Limb (tissue), 2 donors: ENCODE data around the gene NACA2.
A peak's percentile ranks its signal among the peaks of the same experiment; 100 is the strongest.
"Not testable (repeated sequence)": the region's sequence is repeated elsewhere in the genome, so short reads cannot be mapped to it uniquely, and the experiment has no call there.

ENCODE experiments used
- DNase-seq, 2 donors: peaks; one replicate each; pipeline ENCODE4 v3.0.0-alpha.2; 2016; ENCODE audit errors: extremely low spot score in 2 of 2

Gene NACA2

DNA sequence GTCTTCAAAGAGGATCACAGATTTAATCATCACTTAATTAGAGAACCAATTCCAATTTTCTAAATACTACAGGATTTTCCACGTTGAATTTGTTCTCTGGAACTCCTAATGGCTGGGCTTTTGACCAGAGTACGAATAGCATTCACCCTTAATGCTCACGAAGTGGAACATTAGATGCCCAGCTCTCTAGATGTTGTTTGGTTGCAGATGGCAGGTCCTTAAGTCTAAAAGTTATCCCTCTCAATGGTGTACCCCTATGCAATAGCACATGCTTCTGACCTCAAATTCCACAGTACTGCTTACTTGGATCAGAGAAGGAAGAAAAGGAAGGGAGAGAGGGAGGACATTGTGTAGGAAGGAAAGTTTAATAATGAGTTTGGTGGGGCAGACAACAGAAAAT, 8.6 kb upstream of the NACA2 start:
- no peak for DNase-seq

DNA sequence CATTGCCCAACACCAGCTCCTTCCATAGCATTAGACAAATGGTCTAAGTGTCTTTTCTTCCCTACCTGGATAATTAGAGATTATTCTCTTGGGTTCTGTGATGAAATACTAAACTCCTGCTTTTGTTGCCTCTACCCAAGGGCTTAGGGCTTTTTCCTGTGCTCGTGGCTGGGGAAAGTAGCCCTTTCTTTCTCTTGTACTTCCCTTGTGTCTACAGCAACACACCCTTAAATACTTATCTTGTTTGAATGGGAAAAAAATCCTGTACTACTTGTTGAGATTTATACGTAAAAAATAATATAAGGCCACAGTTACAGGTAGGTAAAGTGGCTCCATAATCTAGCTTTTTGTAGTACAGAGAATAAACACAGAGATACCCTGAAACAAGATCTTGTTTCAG, 7.0 kb upstream of the NACA2 start:
- DNase-seq, result no peak

DNA sequence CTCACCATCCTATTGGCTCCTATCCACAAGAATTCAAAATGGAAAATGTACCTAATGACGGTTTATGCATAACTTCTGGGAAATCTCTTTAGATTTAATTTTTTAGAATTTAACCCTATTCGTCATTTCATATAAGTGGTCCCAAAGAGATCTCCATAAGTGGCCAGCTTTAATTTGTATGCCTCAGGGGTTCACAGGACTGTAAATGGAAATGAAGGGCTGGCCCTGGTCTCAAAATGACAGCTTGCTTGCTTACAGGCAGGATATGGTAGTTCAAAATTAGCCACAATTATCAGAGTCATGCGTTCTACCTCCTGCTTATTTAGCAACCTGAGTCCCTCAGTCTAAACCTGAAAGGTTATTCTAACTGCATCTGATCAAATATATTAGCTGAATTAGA, 6.6 kb upstream of the NACA2 start:
- no peak for DNase-seq

DNA sequence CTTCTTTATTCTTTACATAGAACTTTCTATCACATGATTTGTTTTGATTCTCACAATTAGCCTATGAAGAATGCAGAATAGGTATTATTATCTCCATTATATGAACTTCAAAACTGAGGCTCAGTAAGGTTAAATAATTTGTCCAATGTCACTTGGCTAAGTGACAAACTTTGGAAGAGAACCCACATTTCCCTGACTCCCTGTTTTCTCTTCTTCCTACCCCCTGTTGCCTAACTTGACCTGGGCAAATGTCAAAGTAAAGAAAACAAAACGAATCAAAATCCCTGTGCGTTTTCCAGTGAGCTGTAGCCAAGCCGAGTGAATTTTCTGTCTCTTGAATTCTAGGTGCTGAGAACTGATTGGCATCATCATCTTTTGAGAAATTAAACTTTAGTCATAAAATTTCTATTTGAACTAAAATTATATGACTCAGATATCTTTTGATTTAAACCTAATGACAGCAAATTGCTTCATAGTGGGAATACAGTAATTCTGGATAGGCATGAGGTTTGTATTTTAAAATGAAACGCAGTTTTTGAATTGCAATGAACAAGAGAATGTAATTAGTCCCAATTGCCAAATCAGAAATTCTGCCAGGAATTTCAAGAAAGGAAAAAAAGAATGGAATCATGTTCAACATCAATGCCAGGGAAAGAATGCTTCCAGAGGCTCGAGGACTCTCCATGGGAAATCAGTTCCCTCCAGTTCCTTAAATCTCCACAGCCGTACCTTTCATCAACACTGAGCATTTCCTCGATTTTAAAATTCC, 4.6 kb upstream of the NACA2 start:
- DNase-seq, result no peak

DNA sequence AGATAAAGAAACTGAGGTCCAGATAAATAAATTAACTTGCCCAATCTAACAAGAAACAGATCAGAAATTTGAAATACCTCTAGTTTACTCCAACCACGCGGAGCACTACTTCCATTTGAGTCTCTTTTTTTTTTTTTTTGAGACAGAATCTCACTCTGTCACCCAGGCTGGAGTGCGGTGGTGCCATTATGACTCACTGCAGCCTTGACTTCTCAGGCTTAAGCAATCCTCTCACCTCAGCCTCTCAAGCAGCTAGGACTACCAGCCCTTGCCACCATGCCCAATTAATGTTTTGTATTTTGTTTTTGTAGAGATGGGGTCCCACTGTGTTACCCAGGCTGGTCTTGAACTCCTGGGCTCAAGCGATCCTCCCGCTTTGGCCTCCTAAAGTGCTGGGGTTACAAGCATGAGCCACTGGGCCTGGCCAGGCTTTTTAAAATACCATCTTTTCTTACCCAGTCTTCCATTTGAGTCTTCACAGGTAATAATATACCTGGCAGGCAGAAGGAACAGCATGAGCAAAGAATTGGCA, 3.3 kb upstream of the NACA2 start:
- no peak for DNase-seq

DNA sequence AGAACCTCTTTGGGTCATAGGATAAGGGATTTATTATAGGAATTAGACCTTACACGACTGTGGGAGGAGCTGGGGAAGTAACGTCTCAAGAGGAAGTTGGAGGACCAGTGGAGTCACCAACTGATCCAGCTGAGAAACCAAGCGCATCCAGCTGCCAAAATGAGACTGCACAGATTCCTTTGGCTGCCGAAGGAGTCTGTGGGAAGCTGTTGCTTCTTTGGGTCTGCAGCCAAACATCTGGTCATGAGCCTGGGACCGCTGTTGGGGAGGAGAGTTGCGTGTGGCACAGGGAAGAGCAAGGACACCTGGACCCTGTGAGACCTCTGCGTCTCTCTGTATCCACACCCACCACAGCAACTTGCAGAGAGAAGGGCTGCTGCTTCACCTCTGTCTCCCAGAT, 2.4 kb upstream of the NACA2 start:
- DNase-seq, result peak in 1 of 2 donors; percentile 49

DNA sequence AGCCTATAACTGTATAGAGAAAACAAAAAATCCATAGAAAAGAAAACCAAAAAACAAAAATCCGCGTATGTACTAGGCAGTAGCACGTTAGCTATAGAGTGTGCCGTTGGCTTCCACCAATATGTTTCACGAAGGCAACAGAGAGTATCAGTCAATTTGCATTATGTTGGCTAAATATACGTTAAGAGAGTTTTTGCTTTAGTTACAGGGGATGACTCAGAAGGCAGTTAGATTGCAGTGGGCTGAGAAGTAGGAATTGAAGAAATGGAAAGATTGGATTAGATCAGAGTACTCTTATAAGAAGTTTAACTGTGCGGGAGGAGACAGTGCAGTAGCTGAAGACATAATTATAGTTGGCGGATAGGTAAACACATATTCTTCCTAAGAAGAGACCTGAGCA, 911 bp upstream of the NACA2 start:
- DNase-seq, result no peak

DNA sequence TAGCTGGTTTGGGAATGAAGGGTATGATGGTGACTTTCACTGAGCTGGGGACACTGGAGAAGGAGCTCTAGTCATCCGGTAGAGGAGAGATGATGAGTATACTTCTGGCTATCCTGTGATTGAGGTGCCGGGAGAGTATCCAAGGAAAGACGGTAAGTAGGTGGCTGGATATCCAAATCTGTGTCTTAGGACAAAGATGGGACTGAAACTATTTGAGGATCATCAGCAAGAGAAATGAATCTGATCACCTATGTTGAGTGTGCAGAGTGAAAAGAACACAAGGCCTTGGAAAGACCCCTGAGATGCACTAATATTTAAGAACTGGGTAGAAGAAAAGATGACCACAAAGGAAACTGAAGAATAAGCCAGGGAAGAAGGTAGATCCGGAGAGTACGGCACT, 1.0 kb downstream of the NACA2 start:
- DNase-seq, result no peak

DNA sequence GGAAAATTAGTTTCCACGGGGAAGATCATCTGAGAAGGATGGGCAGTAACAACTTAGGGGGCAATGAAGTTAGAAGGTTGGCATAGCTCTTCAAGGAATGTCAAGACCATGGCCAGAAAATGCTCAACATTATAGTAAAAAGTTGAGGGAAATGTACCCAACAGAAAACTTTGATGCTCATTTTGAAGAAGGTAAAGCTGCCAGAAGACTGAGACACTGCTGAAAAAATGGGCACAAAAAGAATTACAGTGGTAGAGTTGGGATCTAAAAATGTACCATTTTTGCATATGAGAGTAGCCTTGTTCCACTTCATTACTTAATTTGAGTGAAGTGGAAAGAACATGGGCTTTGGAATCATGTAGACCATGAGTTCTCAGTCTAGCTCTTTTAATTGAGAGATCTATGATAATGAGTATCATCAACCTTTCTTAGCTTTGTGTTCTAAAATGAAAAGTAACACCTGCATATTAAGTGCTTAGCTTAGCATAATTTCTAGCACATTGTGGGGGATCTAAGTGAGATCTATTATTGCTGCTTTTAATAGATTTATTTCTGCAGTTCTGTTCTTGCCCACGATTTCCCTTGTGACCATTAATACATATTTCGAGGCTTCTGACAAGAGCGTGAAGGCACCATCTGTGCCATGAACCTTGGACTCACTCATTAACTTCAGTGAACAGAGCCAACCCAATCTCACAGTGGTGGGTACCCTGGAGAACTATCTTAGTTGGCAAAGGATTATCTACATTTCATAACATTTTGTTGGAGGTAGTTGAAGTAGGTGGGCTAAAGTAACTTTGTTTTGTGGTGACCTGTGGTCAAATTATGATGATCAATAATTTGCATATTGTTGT, 3.0 kb downstream of the NACA2 start:
- DNase-seq, result no peak

DNA sequence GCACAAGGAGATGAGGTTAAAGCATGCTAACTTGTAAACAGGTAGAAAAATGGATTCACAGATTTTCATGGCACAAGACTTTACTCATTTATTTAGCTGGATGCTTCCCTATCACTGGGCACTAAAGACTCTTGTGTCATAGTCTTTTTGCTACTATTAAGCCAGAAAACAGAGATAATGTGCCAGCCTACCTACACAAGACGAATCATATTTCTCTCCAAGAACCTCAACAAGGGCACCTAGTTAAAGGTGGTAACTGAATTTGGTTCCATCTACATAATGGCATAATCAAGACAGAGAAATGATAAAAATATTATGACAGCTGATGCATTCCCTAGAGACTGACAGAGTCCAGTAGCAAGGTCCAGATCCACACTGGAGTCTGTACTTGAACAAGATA, 3.8 kb downstream of the NACA2 start:
- DNase-seq, result no peak

DNA sequence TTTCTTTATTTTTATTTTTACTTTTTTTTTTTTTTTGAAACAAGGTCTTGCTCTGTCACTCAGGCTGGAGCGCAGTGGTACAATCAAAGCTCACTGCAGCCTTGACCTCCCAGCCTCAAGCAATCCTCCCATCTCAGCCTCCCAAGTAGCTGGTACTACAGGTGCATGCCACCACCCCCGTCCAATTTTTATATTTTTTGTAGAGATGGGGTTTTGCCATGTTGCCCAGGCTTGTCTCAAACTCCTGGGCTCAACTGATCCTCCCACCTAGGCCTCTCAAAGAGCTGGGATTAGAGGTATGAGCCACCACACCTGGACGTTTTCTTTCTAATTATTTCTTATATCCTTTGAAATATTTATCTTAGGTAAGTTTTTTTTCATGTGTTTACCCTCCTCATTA, 4.4 kb downstream of the NACA2 start:
- not testable (repeated sequence) for DNase-seq

DNA sequence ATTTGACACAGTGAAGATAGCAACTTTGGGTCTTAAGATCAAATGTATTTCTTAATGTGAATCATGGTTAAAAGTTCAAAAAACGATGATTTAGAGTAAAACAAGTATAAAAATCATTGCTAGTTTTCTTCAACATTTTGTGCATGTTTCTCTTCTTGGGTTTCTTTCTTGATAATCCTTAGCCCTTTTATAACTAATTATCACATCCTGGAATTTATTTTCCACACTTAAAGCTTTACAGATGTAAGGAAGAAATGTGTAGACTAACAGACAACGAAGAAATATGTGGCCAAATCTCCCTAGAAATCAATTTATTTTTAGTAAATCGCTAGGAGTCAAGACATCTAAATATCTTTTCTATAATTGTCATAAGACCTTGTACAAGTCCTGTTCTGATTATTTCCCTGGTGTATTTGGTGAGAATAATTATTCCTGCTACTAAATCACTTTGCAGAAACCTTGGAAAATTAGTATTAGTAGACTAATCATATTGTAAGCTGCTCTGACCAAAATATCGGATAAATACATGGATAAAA, 4.9 kb downstream of the NACA2 start:
- no peak for DNase-seq

DNA sequence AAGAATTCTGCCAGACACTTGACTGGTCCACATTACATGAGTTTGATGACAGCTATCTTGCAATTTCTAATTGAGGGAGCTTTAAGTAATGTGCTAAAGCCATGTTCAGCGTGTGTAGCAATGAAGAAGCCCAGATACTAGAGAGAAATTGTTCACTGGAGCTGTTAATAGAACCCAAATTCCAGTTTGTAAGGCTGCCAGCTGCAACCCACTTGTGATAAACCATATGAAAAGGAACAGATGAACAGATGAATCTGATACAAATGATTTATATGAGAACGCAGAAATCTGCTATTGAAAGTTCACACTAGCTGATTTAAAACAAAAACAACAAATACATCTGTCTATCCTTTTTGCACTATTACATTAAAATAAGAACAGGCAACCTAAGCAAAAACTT, 6.2 kb downstream of the NACA2 start:
- no peak for DNase-seq

DNA sequence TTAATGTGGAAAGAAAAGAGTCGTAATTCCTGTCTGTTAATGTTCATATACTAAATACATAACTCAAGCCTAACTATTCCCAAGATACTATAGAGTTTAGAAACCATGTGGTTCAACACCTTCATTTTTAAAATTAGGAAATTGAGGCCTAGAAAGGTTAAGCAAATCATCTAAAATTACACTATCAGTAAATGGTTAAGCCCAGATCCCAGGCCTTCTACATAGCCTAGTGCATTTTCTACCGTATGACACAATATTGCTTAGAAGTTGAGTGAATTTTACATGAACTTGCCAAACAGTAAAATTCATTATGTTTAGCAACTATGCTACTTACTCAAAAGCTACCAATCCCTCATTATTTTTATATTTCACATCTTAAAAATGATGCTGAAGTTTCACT, 6.8 kb downstream of the NACA2 start:
- DNase-seq, result no peak

DNA sequence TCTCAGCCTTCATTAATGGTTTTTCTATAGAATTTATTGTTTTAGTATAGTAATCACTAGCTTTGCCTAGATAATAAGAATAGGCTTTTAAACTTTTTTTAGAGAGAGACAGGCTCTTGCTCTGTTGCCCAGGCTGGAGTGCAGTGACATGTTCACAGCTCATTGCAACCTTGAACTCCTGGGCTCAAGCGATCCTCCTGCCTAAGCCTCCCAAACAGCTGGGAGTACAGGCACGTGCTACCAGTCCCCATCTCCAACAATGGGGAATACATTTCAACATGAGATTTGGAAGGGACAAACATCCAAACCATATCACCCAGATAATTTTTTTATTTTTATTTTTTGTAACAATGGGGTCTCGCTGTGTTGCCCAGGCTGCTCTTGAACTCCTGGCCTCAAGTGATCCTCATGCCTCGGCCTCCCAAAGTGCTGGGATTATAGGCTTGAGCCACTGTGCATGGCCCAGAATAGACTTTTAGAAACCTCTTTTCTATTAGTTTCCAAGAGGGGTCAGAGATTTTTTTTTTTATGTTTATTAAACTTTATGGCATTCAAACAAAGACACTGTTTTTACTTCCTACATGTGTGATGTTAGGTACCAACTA, 7.3 kb downstream of the NACA2 start:
- no peak for DNase-seq

DNA sequence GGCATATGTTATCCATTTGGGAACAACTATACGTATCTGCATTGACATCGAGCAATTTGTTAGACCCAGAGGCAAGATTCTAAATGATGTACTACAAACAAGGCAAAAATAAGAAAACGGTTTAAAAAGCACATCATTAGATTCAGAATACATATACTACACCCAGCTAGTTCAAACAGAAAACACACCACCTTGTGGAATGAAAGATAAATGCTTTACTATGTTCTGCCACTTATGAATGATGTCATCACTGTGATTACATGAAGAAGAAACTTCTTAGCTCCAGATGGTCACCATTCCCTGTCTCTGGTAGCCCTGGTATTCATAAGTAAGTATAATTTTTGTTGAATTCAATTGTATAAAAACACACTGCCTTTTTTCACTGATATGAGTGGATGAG, 7.8 kb downstream of the NACA2 start:
- DNase-seq, result peak in 1 of 2 donors; percentile 67

DNA sequence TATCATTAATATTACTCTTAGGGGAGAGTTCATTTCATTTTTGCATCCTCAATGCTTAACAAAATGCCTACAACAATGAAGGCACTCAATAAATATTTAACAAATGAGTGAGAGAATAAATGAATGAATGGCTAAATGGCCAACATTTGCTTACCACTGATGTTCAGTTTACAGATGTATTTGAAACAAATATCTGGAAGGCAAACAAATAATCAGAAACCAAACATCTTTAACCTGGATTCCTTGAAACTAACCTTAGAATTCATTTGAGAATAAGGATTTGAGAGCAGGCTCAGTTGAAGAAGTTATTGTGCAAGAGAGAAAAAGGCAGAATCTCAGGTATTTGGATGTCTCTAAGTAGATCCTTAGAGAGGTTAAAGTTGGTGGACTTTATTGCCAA, 8.4 kb downstream of the NACA2 start:
- DNase-seq, result no peak

DNA sequence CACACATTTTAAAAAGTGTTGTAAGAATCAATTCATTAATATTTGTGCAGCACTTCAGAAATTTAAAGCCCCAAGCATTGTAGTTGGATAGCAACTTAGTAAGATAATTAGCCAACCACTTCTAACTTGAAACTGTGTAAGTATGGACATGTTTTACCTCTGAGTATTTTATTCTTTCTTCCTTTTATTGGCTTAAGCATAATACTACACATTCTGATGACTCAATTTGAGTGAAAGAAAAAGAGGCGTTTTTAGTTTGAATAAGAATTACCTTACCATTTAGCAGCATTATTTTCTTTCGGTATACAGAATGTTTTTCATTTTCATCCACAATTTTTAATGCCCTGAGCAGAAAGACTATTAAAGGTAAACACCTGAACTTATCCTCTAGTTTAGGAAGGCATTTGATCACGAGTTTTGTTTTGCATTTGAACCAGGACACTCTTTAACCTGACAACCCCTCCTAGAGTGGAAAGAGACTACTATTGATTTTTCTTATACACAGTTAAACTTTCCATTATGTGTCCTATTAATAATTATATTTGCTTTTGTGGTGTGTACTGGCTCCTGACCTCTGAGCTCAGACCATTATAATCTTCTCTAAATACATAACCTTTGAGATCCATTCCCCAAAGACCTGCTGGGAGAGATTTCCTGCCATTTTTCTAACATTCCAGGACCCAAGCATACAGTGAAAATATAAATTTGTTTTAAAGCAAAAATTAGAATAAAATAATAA, 9.2 kb downstream of the NACA2 start:
- no peak for DNase-seq

DNA sequence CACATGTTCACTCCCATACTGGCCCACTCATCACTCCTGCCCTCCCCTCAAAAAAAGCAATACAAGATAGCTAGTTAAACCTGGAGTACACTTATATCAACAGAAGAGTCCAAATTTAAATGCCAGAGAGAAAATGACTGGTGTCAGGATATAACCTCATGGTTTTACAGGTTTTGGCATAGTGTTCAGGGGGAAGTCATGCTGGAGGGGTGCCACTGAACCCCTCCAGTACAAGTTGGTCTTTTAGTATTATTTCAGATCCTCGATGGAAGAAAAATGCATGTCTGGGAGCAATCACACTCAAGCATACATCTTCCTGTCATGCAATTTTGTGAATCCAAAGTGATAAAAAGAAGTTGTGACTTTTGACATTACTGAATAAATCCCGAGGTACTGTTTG, 10.5 kb downstream of the NACA2 start:
- DNase-seq, result no peak

DNA sequence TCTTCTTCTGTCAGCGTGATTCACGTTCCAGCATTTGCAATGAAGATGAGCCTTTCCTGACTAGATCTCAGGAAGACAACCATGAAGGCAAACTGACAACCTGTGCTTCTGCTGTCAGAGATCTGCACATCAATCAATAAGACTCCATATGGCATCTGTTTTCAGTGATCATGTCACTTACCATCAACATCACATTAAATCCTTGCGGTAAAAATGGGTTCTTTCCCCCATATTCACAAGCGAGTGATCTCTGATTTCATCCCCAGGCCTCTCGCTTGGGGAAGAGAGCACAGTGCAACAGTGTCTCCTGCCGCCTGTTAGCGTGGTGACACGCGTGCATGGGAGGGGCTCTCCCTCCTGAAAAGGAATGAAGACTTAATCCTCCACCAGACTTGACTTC, 11.1 kb downstream of the NACA2 start:
- no peak for DNase-seq

DNA sequence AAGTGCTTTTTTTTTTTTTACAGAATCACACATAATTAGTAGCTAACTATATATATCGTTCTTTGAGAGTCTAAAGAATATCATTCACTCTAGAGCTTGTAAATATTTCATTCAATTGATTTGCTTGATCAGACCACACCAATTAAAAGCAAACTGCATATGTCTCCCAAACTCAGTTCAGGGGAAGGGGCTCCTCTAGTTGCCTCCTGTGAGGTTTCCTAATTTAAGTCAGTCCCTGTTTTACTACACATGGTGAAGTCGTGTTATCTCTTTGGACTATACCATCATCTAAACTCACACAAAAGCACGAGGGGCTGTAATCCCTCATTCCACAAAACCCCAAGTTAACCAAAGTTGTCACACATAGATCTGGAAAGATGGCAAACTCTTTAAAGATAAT, 11.7 kb downstream of the NACA2 start:
- no peak for DNase-seq
